Chondrocyte (in vitro differentiated cells): ENCODE measurements around the gene FGD4. TPM values are rescaled to one million over a fixed set of nuclear protein-coding genes. Genes with fewer than 3 reads are reported as not detected.

ENCODE experiments used
- DNase-seq: peaks from one replicate; pipeline ENCODE4 v3.0.0; 2021; ENCODE audit warnings: mixed read lengths, low spot score
- H3K27ac Mint-ChIP-seq: one replicate; pipeline ENCODE4 v1.8.0; 2021; ENCODE audit warnings: mild to moderate bottlenecking, moderate library complexity, mixed read lengths; ENCODE audit not compliant: unreplicated experiment
- H3K27me3 Mint-ChIP-seq: 2 replicates; pipeline ENCODE4 v1.8.0; 2021; ENCODE audit warnings: low read depth, mixed read lengths
- H3K36me3 Mint-ChIP-seq: 2 replicates; pipeline ENCODE4 v1.8.0; 2021; ENCODE audit warnings: low read depth, mixed read lengths
- H3K4me1 Mint-ChIP-seq: 2 replicates; pipeline ENCODE4 v1.8.0; 2021; ENCODE audit warnings: low read depth, mild to moderate bottlenecking, mixed read lengths
- H3K4me3 Mint-ChIP-seq: one replicate; pipeline ENCODE4 v1.8.0; 2021; ENCODE audit warnings: mild to moderate bottlenecking, moderate library complexity, mixed read lengths; ENCODE audit not compliant: unreplicated experiment
- H3K9me3 Mint-ChIP-seq: 2 replicates; pipeline ENCODE4 v1.8.0; 2021; ENCODE audit warnings: low read depth, mixed read lengths
- CTCF ChIP-seq: fragments of 200-600 bp; sonication (generic); IDR thresholded peaks from 2 replicates; pipeline ENCODE4 v1.5.0; 2021; ENCODE audit warnings: antibody characterized with exemption, mild to moderate bottlenecking, moderate library complexity
- total RNA-seq: library from RNA; stranded (reverse); gene quantifications from 3 replicates; pipeline ENCODE4 v1.2.1, GENCODE V29; 2021

The FGD4 gene
- total RNA-seq, 1 donor from 2014 or later, result 8.7 TPM

GRCh38 chr12:32460638-32461037 lies 61.3 kb downstream of the FGD4 start:
- Mint-ChIP-seq H3K4me3 (no peak overlapping the region), H3K4me1 (peaks cover 50% of the 10 kb centered on the region), H3K27me3 (no peaks in the 10 kb centered on the region), H3K27ac (no peak overlapping the region), H3K9me3 (no peaks in the 10 kb centered on the region), H3K36me3 (no peaks in the 10 kb centered on the region)
- TF ChIP-seq CTCF, result no peak
- DNase-seq, result no peak

GRCh38 chr12:32462908-32463307 lies 63.5 kb downstream of the FGD4 start:
- DNase-seq, result no peak
- no peaks in the 10 kb centered on the region for H3K27me3 Mint-ChIP-seq
- no peak overlapping the region for H3K4me3 Mint-ChIP-seq
- H3K9me3 Mint-ChIP-seq, result no peaks in the 10 kb centered on the region
- TF ChIP-seq CTCF, result no peak
- peaks cover 29% of the 10 kb centered on the region for H3K4me1 Mint-ChIP-seq
- no peaks in the 10 kb centered on the region for H3K36me3 Mint-ChIP-seq
- no peak overlapping the region for H3K27ac Mint-ChIP-seq

GRCh38 chr12:32466187-32466586 lies 66.8 kb downstream of the FGD4 start:
- no peak overlapping the region for H3K27ac Mint-ChIP-seq
- no peak for DNase-seq

GRCh38 chr12:32466986-32467711 lies 67.8 kb downstream of the FGD4 start:
- H3K9me3 Mint-ChIP-seq, result no peaks in the 10 kb centered on the region
- no peaks in the 10 kb centered on the region for H3K27me3 Mint-ChIP-seq
- no peak overlapping the region for H3K4me3 Mint-ChIP-seq
- H3K27ac Mint-ChIP-seq, result no peak overlapping the region
- H3K4me1 Mint-ChIP-seq, result peaks cover 19% of the 10 kb centered on the region
- H3K36me3 Mint-ChIP-seq, result no peaks in the 10 kb centered on the region
- no peak for DNase-seq
- no peak for TF ChIP-seq CTCF

More at GRCh38 chr12:32466187-32466586, 66.8 kb downstream of the FGD4 start:
- TF ChIP-seq CTCF, result no peak
- Mint-ChIP-seq H3K9me3 (no peaks in the 10 kb centered on the region), H3K4me1 (peaks cover 28% of the 10 kb centered on the region), H3K36me3 (no peaks in the 10 kb centered on the region), H3K27me3 (no peaks in the 10 kb centered on the region), H3K4me3 (no peak overlapping the region)

GRCh38 chr12:32467959-32468863 lies 68.9 kb downstream of the FGD4 start:
- Mint-ChIP-seq H3K4me3 (no peak overlapping the region), H3K9me3 (no peaks in the 10 kb centered on the region), H3K36me3 (no peaks in the 10 kb centered on the region), H3K27ac (no peak overlapping the region), H3K27me3 (no peaks in the 10 kb centered on the region), H3K4me1 (peaks cover 11% of the 10 kb centered on the region)
- no peak for TF ChIP-seq CTCF
- no peak for DNase-seq
